Measurements from ENCODE around the gene PARD3.

The PARD3 gene

GRCh38 chr10:34771525-34771924 is 43.6 kb downstream of the PARD3 start:
- H3K36me3 ChIP-seq (ENCODE audit: low read depth), result no peaks in the 10 kb centered on the region
- DNase-seq (ENCODE audit: low spot score), result no peak
- peak overlapping the region; percentile 29 for H3K27ac ChIP-seq (ENCODE audit: poor library complexity, severe bottlenecking)
- peaks cover 27% of the 10 kb centered on the region for H3K4me1 ChIP-seq (ENCODE audit: insufficient read depth, poor library complexity, severe bottlenecking)
- no peak overlapping the region for H3K4me3 ChIP-seq (ENCODE audit: severe bottlenecking)
- H3K27me3 ChIP-seq (ENCODE audit: insufficient read depth, poor library complexity, severe bottlenecking), result no peaks in the 10 kb centered on the region
- H3K9me3 ChIP-seq (ENCODE audit: severe bottlenecking), result no peaks in the 10 kb centered on the region
- no peak for ATAC-seq (ENCODE audit: low read depth)
- TF ChIP-seq CTCF (IDR thresholded peaks at IDR 0.05; ENCODE audit: poor library complexity, severe bottlenecking), result no peak

GRCh38 chr10:34771106-34771505 is 44.0 kb downstream of the PARD3 start:
- peaks cover 27% of the 10 kb centered on the region for H3K4me1 ChIP-seq (ENCODE audit: insufficient read depth, poor library complexity, severe bottlenecking)
- peak overlapping the region; percentile 29 for H3K27ac ChIP-seq (ENCODE audit: poor library complexity, severe bottlenecking)
- no peak for DNase-seq (ENCODE audit: low spot score)
- no peak for TF ChIP-seq CTCF (IDR thresholded peaks at IDR 0.05; ENCODE audit: poor library complexity, severe bottlenecking)
- no peak overlapping the region for H3K4me3 ChIP-seq (ENCODE audit: severe bottlenecking)
- ATAC-seq (ENCODE audit: low read depth), result no peak
- no peaks in the 10 kb centered on the region for H3K9me3 ChIP-seq (ENCODE audit: severe bottlenecking)
- no peaks in the 10 kb centered on the region for H3K36me3 ChIP-seq (ENCODE audit: low read depth)
- no peaks in the 10 kb centered on the region for H3K27me3 ChIP-seq (ENCODE audit: insufficient read depth, poor library complexity, severe bottlenecking)

GRCh38 chr10:34769899-34770298 is 45.2 kb downstream of the PARD3 start:
- H3K4me3 ChIP-seq (ENCODE audit: severe bottlenecking), result no peak overlapping the region
- DNase-seq (ENCODE audit: low spot score), result no peak
- H3K36me3 ChIP-seq (ENCODE audit: low read depth), result no peaks in the 10 kb centered on the region
- no peak for ATAC-seq (ENCODE audit: low read depth)
- no peaks in the 10 kb centered on the region for H3K9me3 ChIP-seq (ENCODE audit: severe bottlenecking)
- H3K27ac ChIP-seq (ENCODE audit: poor library complexity, severe bottlenecking), result no peak overlapping the region
- no peaks in the 10 kb centered on the region for H3K27me3 ChIP-seq (ENCODE audit: insufficient read depth, poor library complexity, severe bottlenecking)
- TF ChIP-seq CTCF (IDR thresholded peaks at IDR 0.05; ENCODE audit: poor library complexity, severe bottlenecking), result no peak
- H3K4me1 ChIP-seq (ENCODE audit: insufficient read depth, poor library complexity, severe bottlenecking), result peaks cover 27% of the 10 kb centered on the region

- Histone ChIP-seq H3K9me3 (ENCODE audit: severe bottlenecking) (no peaks in the 10 kb centered on the region), H3K36me3 (ENCODE audit: low read depth) (no peaks in the 10 kb centered on the region), H3K27me3 (ENCODE audit: insufficient read depth, poor library complexity, severe bottlenecking) (no peaks in the 10 kb centered on the region), H3K4me1 (ENCODE audit: insufficient read depth, poor library complexity, severe bottlenecking) (peaks cover 27% of the 10 kb centered on the region), H3K27ac (ENCODE audit: poor library complexity, severe bottlenecking) (peak overlapping the region; percentile 22), H3K4me3 (ENCODE audit: severe bottlenecking) (no peak overlapping the region)
- ATAC-seq (ENCODE audit: low read depth), result no peak; the same call in 1 of the 3 replicates
- DNase-seq (ENCODE audit: low spot score), result no peak
- TF ChIP-seq CTCF (IDR thresholded peaks at IDR 0.05; ENCODE audit: poor library complexity, severe bottlenecking), result no peak
These were observed 46.1 kb downstream of the PARD3 start for GRCh38 chr10:34768972-34769330.

- DNase-seq (ENCODE audit: low spot score), result no peak
- Histone ChIP-seq H3K9me3 (ENCODE audit: severe bottlenecking) (no peaks in the 10 kb centered on the region), H3K27me3 (ENCODE audit: insufficient read depth, poor library complexity, severe bottlenecking) (no peaks in the 10 kb centered on the region), H3K27ac (ENCODE audit: poor library complexity, severe bottlenecking) (peak overlapping the region; percentile 22), H3K36me3 (ENCODE audit: low read depth) (no peaks in the 10 kb centered on the region), H3K4me1 (ENCODE audit: insufficient read depth, poor library complexity, severe bottlenecking) (peaks cover 27% of the 10 kb centered on the region), H3K4me3 (ENCODE audit: severe bottlenecking) (no peak overlapping the region)
- ATAC-seq (ENCODE audit: low read depth), result peak; percentile 96
- no peak for TF ChIP-seq CTCF (IDR thresholded peaks at IDR 0.05; ENCODE audit: poor library complexity, severe bottlenecking)
These were observed 46.7 kb downstream of the PARD3 start for GRCh38 chr10:34768261-34768971.
